Adrenal gland (tissue), 12 donors: ENCODE measurements around the gene C1QL4. TPM values are rescaled to one million over a fixed set of nuclear protein-coding genes. Genes with fewer than 3 reads are reported as not detected.

ENCODE experiments used
- DNase-seq, 7 donors: peaks; one replicate each; pipeline ENCODE4 v3.0.0-alpha.2; 2019 to 2020
- H3K27ac ChIP-seq, 5 donors: fragments of 200-600 bp; sonication (generic) in 4 of 5; 1 replicate in 3 of 5; 2 replicates in 2 of 5; pipeline versions ENCODE4 v1.5.1 to v1.8.0; 2016 to 2020; ENCODE audit warnings: mild to moderate bottlenecking in 1 of 5
- H3K27me3 ChIP-seq: fragments of 200-600 bp; 2 replicates; pipeline ENCODE4 v1.8.0; 2021
- H3K36me3 ChIP-seq, 2 donors: fragments of 200-600 bp; replicated peaks in 1 of 2; 1 replicate in 1 of 2; 2 replicates in 1 of 2; pipeline versions ENCODE4 v1.5.1 to v1.8.0; 2018 to 2022
- H3K4me1 ChIP-seq, 2 donors: fragments of 200-600 bp; replicated peaks in 1 of 2; 1 replicate in 1 of 2; 2 replicates in 1 of 2; pipeline versions ENCODE4 v1.5.1 to v1.8.0; 2018 to 2021
- H3K4me3 ChIP-seq, 4 donors: fragments of 200-600 bp; sonication (generic) in 3 of 4; one replicate each; pipeline ENCODE4 v1.5.1; 2016 to 2018
- H3K9me3 ChIP-seq, 3 donors: fragments of 200-600 bp; sonication (generic) in 1 of 3; replicated peaks in 1 of 3; 1 replicate in 2 of 3; 2 replicates in 1 of 3; pipeline versions ENCODE4 v1.5.1 to v1.8.0; 2016 to 2021
- POLR2A ChIP-seq, 2 donors: fragments of 450-650 bp; IDR thresholded peaks; one replicate each; pipeline ENCODE4 v1.6.1; 2017; ENCODE audit warnings: antibody characterized with exemption in 2 of 2, mild to moderate bottlenecking in 2 of 2, moderate library complexity in 1 of 2
- WGBS, 4 donors: extraction: QIAGEN DNeasy Blood & Tissue Kit in 2 of 4; methylation state at CpG; one replicate each; pipeline versions ENCODE4 v1.1.5 to v1.1.7; 2013 to 2017; 5-methylcytosine and 5-hydroxymethylcytosine counted together
- intact Hi-C, 2 donors: fragments of 100-400 bp; cut with DNase I; formaldehyde crosslinking; loops; one replicate each; pipeline versions ENCODE4 v1.14.1 to v1.15.0; 2022 to 2023
- polyA plus RNA-seq, 3 donors: library from polyadenylated mRNA; stranded (reverse); fragments of 200-250 nt in 2 of 3; fragments of 350-450 nt in 1 of 3; fragmentation: Illumina TruSeq in 1 of 3; extraction: RNeasy Lipid Tissue Mini Kit (QIAGEN cat#74804) in 1 of 3; gene quantifications; one replicate each; pipeline ENCODE4 v1.2.3, GENCODE V29; 2013 to 2014
- total RNA-seq, 9 donors: library from RNA; depleted of rRNA in 4 of 9; stranded (reverse); fragments of >200 nt in 4 of 9; fragments of 120-200 nt in 1 of 9; fragmentation: NEBNext Ultra II Directional in 1 of 9; extraction: Animal tissue kit (Norgen Biotek cat#: 25700) in 1 of 9; gene quantifications; one replicate each; pipeline versions ENCODE4 v1.1.0 to v1.2.4, GENCODE V29; 2013 to 2023
- TF ChIP-seq, protein P1 (sequence below), 6 experiments: fragments of 450-650 bp in 4 of 6; fragments of 200-600 bp in 2 of 6; sonication (generic) in 1 of 6; IDR thresholded peaks; 1 replicate in 5 of 6; 2 replicates in 1 of 6; pipeline versions ENCODE4 v1.5.1 to v1.8.0; 2016 to 2021; ENCODE audit warnings: antibody characterized with exemption in 6 of 6, mild to moderate bottlenecking in 2 of 6, moderate library complexity in 1 of 6
- donor health status: healthy with polysubstance abuse.
- donor health status: Bipolar disorder and iron deficiency.
- donor health status: DM: yes; HTN: yes; CAD: no.
- donor health status: DM: no; HTN: no; CAD: no.
- donor health status: DM: no; HTN: no; CAD: no.
- donor health status: DM: yes; HTN: yes; CAD: no.

C1QL4 gene
- total and polyA plus RNA-seq, 12 donors = 0.14 to 0.20 TPM; not detected in 10

DNA sequence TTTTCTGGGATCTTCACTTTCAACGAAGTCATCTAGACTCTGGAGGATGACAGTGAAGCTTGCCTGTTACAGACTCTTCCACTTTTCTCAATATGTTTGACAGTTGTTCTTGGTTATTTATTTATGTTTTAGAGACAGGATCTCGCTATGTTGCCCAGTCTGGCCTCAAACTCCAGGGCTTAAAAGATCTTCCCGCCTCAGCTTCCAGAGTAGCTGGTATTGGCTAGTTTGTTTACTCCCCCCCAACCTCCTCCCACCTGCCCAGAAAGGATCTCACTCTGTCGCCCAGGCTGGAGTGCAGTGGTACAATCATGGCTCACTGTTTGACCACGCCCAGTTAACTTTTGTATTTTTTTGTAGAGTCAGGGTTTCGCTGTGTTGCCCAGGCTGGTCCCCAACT, 33.6 kb upstream of the C1QL4 start:
- Histone ChIP-seq H3K4me1 (peaks cover 16 to 30% of the 10 kb centered on the region in 2 donors), H3K9me3 (no peaks in the 10 kb centered on the region), H3K4me3 (no peak overlapping the region), H3K27ac (no peak overlapping the region), H3K36me3 (no peaks in the 10 kb centered on the region), H3K27me3 (no peaks in the 10 kb centered on the region)
- TF ChIP-seq, protein P1, sequence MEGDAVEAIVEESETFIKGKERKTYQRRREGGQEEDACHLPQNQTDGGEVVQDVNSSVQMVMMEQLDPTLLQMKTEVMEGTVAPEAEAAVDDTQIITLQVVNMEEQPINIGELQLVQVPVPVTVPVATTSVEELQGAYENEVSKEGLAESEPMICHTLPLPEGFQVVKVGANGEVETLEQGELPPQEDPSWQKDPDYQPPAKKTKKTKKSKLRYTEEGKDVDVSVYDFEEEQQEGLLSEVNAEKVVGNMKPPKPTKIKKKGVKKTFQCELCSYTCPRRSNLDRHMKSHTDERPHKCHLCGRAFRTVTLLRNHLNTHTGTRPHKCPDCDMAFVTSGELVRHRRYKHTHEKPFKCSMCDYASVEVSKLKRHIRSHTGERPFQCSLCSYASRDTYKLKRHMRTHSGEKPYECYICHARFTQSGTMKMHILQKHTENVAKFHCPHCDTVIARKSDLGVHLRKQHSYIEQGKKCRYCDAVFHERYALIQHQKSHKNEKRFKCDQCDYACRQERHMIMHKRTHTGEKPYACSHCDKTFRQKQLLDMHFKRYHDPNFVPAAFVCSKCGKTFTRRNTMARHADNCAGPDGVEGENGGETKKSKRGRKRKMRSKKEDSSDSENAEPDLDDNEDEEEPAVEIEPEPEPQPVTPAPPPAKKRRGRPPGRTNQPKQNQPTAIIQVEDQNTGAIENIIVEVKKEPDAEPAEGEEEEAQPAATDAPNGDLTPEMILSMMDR (IDR thresholded peaks at IDR 0.05) = no peak
- intact Hi-C loops = no loop called here
- DNase-seq = peak in 1 of 7 donors; percentile 35
- 91 to 94% (median 91%) methylated on average over 6 of the region's 6 CpGs for WGBS, 4 donors

DNA sequence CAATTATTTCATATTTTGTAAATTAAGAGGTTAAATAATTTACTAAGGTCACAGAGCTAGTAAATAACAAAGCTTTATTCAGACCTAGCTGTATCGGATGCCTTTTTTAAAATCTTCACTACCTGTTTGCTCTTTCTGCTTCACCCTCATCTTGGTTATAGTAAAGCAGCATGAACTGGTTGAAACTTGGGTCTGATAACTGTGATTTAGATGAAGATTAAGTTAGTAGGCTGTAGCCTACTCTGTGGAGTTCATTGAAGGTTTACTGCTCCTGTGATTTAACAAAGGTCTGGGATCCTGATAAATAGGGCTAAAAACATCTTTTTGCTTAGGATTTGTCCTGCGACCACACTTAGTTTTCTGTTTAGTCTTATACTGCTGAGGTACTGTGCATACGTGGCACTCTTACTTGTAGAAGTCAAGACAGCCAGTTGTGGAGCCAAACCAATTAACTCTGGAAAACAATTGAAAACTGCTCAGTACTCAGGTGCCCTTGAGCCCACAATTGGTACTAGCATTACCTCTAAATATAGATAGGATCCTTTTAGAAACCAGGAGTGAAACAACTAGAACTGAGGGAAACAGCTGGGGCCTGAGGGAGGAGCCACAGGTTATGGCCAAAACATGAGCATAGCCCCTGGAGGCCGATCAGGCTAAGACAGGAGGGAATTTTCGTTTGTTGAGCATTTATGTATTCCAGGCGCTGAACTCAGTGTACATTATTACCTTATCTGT, 32.6 kb upstream of the C1QL4 start:
- intact Hi-C loops = no loop called here
- Histone ChIP-seq H3K4me3 (peak overlapping the region in 1 of 4 donors; percentile 2), H3K27ac (peak overlapping the region in 1 of 5 donors; percentile 19), H3K27me3 (no peaks in the 10 kb centered on the region), H3K4me1 (peaks cover 16 to 36% of the 10 kb centered on the region in 2 donors), H3K9me3 (no peaks in the 10 kb centered on the region), H3K36me3 (no peaks in the 10 kb centered on the region)
- 45 to 56% (median 51%) methylated on average over 6 of the region's 6 CpGs for WGBS, 4 donors
- TF ChIP-seq POLR2A (IDR thresholded peaks at IDR 0.05) = no peak
- TF ChIP-seq, protein P1 (IDR thresholded peaks at IDR 0.05) = peak; percentile 20 to 38 (median 30)
- peak in 5 of 7 donors; percentile 27 to 43 (median 32) for DNase-seq

DNA sequence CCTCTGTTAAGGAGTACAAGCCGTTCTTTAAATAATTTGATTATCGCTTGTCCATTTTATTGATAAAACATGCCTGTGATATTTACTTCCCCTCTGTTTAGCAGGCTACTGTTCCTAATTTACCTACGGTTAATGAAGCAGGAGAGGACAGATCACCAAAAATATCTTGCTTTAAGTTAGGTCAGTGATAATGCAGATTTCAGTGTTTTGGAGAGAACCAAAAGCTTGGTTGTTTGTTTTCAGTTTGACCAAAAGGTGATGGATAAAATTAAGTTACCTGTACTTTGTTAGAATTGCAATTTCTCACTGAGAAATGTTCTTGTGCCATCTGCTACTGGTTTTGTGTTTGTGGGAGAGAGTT, 31.2 kb upstream of the C1QL4 start:
- WGBS, 4 donors = 7 to 15% (median 11%) methylated on average over 3 of the region's 3 CpGs

More for the DNA sequence above, 31.2 kb upstream of the C1QL4 start:
- H3K36me3 ChIP-seq = no peaks in the 10 kb centered on the region
- no peaks in the 10 kb centered on the region for H3K27me3 ChIP-seq
- no peak for DNase-seq
- peaks cover 16 to 36% of the 10 kb centered on the region in 2 donors for H3K4me1 ChIP-seq
- H3K4me3 ChIP-seq = peak overlapping the region in 2 of 4 donors; percentile 57 to 68
- H3K9me3 ChIP-seq = no peaks in the 10 kb centered on the region
- intact Hi-C loops = no loop called here
- TF ChIP-seq, protein P1 (IDR thresholded peaks at IDR 0.05) = no peak
- no peak for TF ChIP-seq POLR2A (IDR thresholded peaks at IDR 0.05)
- peak overlapping the region in 3 of 5 donors; percentile 88 to 95 (median 93) for H3K27ac ChIP-seq
